ENCODE measurements around the gene TEX13B.

Gene TEX13B

GRCh38 chrX:107936434-107936730, 45.8 kb downstream of the TEX13B start:
- no peak for DNase-seq (ENCODE audit: low read depth)

DNA sequence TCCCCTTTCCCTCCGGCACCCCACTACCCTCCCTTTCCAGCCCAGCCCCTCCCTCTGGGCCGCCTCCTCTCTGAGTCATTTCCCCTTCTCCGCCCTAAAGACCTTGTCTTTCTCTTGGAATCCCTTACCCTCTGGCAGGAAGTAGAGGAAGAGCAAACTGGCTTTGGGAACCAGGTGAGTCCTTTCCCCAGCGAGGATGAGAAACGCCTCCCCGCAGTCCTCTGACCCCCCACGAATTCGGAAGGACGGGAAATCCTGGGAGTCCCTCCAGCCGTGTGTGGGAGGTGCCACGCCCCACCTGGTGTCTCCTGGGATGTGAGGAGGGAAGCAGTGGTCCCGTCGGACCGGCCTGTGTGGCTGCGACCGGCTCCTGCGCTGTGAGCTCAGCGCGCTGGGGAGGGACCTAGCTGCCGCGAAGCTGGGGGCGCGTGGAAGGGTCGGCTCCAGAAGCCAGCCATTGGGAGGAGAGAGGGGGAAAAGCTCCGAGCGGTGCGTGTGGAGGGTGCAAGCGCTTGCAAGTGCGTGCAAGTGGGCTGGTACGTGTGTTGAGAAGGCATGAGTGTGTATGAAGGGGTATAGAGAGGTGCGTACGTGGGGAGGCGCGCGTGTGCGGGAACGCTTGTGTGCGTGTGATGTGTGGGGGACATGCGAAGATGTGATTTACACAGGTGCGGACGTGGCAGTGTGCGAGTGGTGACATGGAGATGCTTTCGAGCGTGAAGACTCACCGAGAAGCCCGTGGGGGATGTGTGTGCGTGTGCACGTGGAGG, 46.3 kb downstream of the TEX13B start:
- no peak for DNase-seq (ENCODE audit: low read depth)

GRCh38 chrX:107935200-107935599, 47.0 kb downstream of the TEX13B start:
- DNase-seq (ENCODE audit: low read depth): no peak

- no peak for DNase-seq (ENCODE audit: low read depth)
These were observed 47.9 kb downstream of the TEX13B start for GRCh38 chrX:107934262-107934661.
